ENCODE results near the gene RPS15. TPM values are rescaled to one million over a fixed set of nuclear protein-coding genes. Genes with fewer than 3 reads are reported as not detected.

RPS15 gene
- total and polyA plus RNA-seq, 10 of the 15 experiments (the other 5 are each of a cell fraction or from before 2014, with no cell fraction given): 559 to 3,158 (median 1,413) TPM

DNA sequence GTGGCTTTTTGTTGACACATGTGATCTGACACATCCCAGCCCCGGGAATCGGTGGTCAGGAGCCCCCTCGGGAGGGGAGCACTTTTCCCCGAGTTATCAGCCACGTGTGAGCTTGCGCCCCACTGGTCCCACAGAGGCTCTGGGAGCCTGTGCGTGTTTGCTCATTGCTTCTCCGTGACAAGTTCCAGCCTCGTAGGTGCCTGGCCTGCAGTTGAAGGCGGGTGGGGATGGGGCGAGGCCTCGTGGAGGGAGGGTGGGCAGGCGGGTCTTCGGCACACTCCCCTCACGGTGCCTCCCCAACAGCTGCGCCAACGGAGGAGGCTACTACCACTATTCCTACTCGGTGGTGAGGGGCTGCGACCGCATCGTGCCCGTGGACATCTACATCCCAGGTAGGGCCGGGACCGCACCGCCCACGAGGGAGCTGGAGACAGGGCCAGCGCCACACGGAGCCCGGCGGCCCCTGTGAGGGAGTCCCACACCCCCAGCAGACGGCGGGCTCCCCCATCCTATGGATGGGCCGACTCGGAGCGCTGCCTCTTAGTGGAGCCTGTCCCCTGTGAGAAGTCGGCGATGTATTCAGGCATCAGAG, 45.2 kb upstream of the RPS15 start:
- no TSS peak for BruUV-seq (replicated peaks)
- RAD21 ChIA-PET (ENCODE audit: unreplicated experiment): no interaction called here
- TF ChIP-seq, protein P1, sequence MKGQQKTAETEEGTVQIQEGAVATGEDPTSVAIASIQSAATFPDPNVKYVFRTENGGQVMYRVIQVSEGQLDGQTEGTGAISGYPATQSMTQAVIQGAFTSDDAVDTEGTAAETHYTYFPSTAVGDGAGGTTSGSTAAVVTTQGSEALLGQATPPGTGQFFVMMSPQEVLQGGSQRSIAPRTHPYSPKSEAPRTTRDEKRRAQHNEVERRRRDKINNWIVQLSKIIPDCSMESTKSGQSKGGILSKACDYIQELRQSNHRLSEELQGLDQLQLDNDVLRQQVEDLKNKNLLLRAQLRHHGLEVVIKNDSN (IDR thresholded peaks at IDR 0.05; ENCODE audit: borderline replicate concordance, extremely low read length, insufficient read depth, low read depth, low read length): no peak
- TF ChIP-seq ATF7 (IDR thresholded peaks at IDR 0.05; ENCODE audit: low read depth) (no peak), ZNF622 (IDR thresholded peaks at IDR 0.05) (no peak), MEF2A (IDR thresholded peaks at IDR 0.05; ENCODE audit: insufficient read depth, low read depth, low read length) (no peak), ZBED1 (IDR thresholded peaks at IDR 0.05; ENCODE audit: borderline replicate concordance) (no peak), POLR2AphosphoS5 (IDR thresholded peaks at IDR 0.05; ENCODE audit: low read length) (no peak), GATAD2B (conservative IDR thresholded peaks at IDR 0.05; ENCODE audit: low read depth) (no peak), GABPA (IDR thresholded peaks at IDR 0.05; ENCODE audit: low read depth) (no peak), MTA2 (IDR thresholded peaks at IDR 0.05; ENCODE audit: low read depth) (no peak)
- TF ChIP-seq, protein P2, sequence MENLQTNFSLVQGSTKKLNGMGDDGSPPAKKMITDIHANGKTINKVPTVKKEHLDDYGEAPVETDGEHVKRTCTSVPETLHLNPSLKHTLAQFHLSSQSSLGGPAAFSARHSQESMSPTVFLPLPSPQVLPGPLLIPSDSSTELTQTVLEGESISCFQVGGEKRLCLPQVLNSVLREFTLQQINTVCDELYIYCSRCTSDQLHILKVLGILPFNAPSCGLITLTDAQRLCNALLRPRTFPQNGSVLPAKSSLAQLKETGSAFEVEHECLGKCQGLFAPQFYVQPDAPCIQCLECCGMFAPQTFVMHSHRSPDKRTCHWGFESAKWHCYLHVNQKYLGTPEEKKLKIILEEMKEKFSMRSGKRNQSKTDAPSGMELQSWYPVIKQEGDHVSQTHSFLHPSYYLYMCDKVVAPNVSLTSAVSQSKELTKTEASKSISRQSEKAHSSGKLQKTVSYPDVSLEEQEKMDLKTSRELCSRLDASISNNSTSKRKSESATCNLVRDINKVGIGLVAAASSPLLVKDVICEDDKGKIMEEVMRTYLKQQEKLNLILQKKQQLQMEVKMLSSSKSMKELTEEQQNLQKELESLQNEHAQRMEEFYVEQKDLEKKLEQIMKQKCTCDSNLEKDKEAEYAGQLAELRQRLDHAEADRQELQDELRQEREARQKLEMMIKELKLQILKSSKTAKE (IDR thresholded peaks at IDR 0.05; ENCODE audit: low read depth, poor library complexity, severe bottlenecking): no peak
- TF ChIP-seq, protein P3, sequence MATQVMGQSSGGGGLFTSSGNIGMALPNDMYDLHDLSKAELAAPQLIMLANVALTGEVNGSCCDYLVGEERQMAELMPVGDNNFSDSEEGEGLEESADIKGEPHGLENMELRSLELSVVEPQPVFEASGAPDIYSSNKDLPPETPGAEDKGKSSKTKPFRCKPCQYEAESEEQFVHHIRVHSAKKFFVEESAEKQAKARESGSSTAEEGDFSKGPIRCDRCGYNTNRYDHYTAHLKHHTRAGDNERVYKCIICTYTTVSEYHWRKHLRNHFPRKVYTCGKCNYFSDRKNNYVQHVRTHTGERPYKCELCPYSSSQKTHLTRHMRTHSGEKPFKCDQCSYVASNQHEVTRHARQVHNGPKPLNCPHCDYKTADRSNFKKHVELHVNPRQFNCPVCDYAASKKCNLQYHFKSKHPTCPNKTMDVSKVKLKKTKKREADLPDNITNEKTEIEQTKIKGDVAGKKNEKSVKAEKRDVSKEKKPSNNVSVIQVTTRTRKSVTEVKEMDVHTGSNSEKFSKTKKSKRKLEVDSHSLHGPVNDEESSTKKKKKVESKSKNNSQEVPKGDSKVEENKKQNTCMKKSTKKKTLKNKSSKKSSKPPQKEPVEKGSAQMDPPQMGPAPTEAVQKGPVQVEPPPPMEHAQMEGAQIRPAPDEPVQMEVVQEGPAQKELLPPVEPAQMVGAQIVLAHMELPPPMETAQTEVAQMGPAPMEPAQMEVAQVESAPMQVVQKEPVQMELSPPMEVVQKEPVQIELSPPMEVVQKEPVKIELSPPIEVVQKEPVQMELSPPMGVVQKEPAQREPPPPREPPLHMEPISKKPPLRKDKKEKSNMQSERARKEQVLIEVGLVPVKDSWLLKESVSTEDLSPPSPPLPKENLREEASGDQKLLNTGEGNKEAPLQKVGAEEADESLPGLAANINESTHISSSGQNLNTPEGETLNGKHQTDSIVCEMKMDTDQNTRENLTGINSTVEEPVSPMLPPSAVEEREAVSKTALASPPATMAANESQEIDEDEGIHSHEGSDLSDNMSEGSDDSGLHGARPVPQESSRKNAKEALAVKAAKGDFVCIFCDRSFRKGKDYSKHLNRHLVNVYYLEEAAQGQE (IDR thresholded peaks at IDR 0.05; ENCODE audit: low read depth, low read length): no peak
- TF ChIP-seq, protein P4, sequence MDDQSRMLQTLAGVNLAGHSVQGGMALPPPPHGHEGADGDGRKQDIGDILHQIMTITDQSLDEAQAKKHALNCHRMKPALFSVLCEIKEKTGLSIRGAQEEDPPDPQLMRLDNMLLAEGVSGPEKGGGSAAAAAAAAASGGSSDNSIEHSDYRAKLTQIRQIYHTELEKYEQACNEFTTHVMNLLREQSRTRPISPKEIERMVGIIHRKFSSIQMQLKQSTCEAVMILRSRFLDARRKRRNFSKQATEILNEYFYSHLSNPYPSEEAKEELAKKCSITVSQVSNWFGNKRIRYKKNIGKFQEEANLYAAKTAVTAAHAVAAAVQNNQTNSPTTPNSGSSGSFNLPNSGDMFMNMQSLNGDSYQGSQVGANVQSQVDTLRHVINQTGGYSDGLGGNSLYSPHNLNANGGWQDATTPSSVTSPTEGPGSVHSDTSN (IDR thresholded peaks at IDR 0.05; ENCODE audit: insufficient replicate concordance, low read depth, low read length): no peak
- TF ChIP-seq, protein P5, sequence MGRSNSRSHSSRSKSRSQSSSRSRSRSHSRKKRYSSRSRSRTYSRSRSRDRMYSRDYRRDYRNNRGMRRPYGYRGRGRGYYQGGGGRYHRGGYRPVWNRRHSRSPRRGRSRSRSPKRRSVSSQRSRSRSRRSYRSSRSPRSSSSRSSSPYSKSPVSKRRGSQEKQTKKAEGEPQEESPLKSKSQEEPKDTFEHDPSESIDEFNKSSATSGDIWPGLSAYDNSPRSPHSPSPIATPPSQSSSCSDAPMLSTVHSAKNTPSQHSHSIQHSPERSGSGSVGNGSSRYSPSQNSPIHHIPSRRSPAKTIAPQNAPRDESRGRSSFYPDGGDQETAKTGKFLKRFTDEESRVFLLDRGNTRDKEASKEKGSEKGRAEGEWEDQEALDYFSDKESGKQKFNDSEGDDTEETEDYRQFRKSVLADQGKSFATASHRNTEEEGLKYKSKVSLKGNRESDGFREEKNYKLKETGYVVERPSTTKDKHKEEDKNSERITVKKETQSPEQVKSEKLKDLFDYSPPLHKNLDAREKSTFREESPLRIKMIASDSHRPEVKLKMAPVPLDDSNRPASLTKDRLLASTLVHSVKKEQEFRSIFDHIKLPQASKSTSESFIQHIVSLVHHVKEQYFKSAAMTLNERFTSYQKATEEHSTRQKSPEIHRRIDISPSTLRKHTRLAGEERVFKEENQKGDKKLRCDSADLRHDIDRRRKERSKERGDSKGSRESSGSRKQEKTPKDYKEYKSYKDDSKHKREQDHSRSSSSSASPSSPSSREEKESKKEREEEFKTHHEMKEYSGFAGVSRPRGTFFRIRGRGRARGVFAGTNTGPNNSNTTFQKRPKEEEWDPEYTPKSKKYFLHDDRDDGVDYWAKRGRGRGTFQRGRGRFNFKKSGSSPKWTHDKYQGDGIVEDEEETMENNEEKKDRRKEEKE (IDR thresholded peaks at IDR 0.05): no peak

More for the DNA sequence above, 45.2 kb upstream of the RPS15 start:
- Histone ChIP-seq H3K9me3 (replicated peaks; ENCODE audit: control insufficient read depth, insufficient read depth, low read length) (no peaks in the 10 kb centered on the region), H4K20me1 (ENCODE audit: control insufficient read depth, insufficient read depth) (no peaks in the 10 kb centered on the region), H3K36me3 (ENCODE audit: control insufficient read depth in 2 of 2, insufficient read depth in 2 of 2, low read length in 1 of 2) (peaks cover 10% of the 10 kb centered on the region in 2 experiments), H3K79me2 (ENCODE audit: control insufficient read depth, insufficient read depth, low read length) (no peaks in the 10 kb centered on the region), H2AFZ (ENCODE audit: control insufficient read depth, low read depth, low read length) (no peak overlapping the region), H3K4me3 (no peak overlapping the region), H3K27ac (ENCODE audit: control insufficient read depth, insufficient read depth) (no peak overlapping the region), H3K4me2 (ENCODE audit: control insufficient read depth, insufficient read depth) (no peak overlapping the region), H3K4me1 (ENCODE audit: control insufficient read depth, insufficient read depth, low read length) (no peaks in the 10 kb centered on the region), H3K9ac (ENCODE audit: control insufficient read depth, insufficient read depth, low read length) (no peak overlapping the region), H3K27me3 (replicated peaks in 1 of 2; ENCODE audit: control insufficient read depth in 2 of 2, insufficient read depth in 2 of 2, low read length in 1 of 2) (no peaks in the 10 kb centered on the region)
- in situ Hi-C loops (cut with MboI) (no loop called here), intact Hi-C loops (cut with micrococcal nuclease; ENCODE audit: unreplicated experiment) (no loop called here)
- ATAC-seq (no peak), DNase-seq (ENCODE audit: low read depth, low spot score) (no peak), FAIRE-seq (no peak)
- ChIA-PET CTCF (no interaction called here), SMC1A (ENCODE audit: uncharacterized antibody, unreplicated experiment) (no interaction called here), POLR2A (interaction anchor here (0.5 kb wide), 1 partner anchor 301 kb away, joined by 4 read pairs; no protein-coding TSS in a partner anchor)
- 93% methylated on average over 36 of the region's 37 CpGs for WGBS (ENCODE audit: insufficient coverage, insufficient replicate concordance, low lambda C conversion rate, missing lambda C conversion rate)
